ENCODE results near the gene IGLL5. TPM values are rescaled to one million over a fixed set of nuclear protein-coding genes. Genes with fewer than 3 reads are reported as not detected.

IGLL5 gene
- total and polyA plus RNA-seq, 2 of the 13 experiments (the other 11 are each of a cell fraction or from before 2014, with no cell fraction given) = not detected

Small RNA genes lying within 50 kb of the gene (microRNA-seq; reads per million reads assigned to microRNA genes)
- gene MIR5571 = not detected

Small RNA genes lying within 50 kb of the gene (small RNA-seq; reads per million reads assigned to genes)
- gene IGLC4 (ENCODE audit: insufficient read depth in 2 of 3, insufficient read length in 3 of 3, low read depth in 2 of 3, low replicate concordance in 1 of 3) (0 reads per million in 3 experiments), gene IGLC5 (ENCODE audit: insufficient read depth in 2 of 3, insufficient read length in 3 of 3, low read depth in 2 of 3, low replicate concordance in 1 of 3) (0 reads per million in 3 experiments), gene IGLJ1 (ENCODE audit: insufficient read depth in 2 of 3, insufficient read length in 3 of 3, low read depth in 2 of 3, low replicate concordance in 1 of 3) (0 reads per million in 3 experiments), gene IGLJ2 (ENCODE audit: insufficient read depth in 2 of 3, insufficient read length in 3 of 3, low read depth in 2 of 3, low replicate concordance in 1 of 3) (0 reads per million in 3 experiments), gene IGLJ3 (ENCODE audit: insufficient read depth in 2 of 3, insufficient read length in 3 of 3, low read depth in 2 of 3, low replicate concordance in 1 of 3) (0 reads per million in 3 experiments), gene IGLJ4 (ENCODE audit: insufficient read depth in 2 of 3, insufficient read length in 3 of 3, low read depth in 2 of 3, low replicate concordance in 1 of 3) (0 reads per million in 3 experiments), gene IGLJ5 (ENCODE audit: insufficient read depth in 2 of 3, insufficient read length in 3 of 3, low read depth in 2 of 3, low replicate concordance in 1 of 3) (0 reads per million in 3 experiments), gene IGLJ6 (ENCODE audit: insufficient read depth in 2 of 3, insufficient read length in 3 of 3, low read depth in 2 of 3, low replicate concordance in 1 of 3) (0 reads per million in 3 experiments), gene IGLJ7 (ENCODE audit: insufficient read depth in 2 of 3, insufficient read length in 3 of 3, low read depth in 2 of 3, low replicate concordance in 1 of 3) (0 reads per million in 3 experiments), gene IGLV2-5 (ENCODE audit: insufficient read depth in 2 of 3, insufficient read length in 3 of 3, low read depth in 2 of 3, low replicate concordance in 1 of 3) (0 reads per million in 3 experiments), gene IGLV3-2 (ENCODE audit: insufficient read depth in 2 of 3, insufficient read length in 3 of 3, low read depth in 2 of 3, low replicate concordance in 1 of 3) (0 reads per million in 3 experiments), gene IGLV3-4 (ENCODE audit: insufficient read depth in 2 of 3, insufficient read length in 3 of 3, low read depth in 2 of 3, low replicate concordance in 1 of 3) (0 reads per million in 3 experiments), gene IGLV3-6 (ENCODE audit: insufficient read depth in 2 of 3, insufficient read length in 3 of 3, low read depth in 2 of 3, low replicate concordance in 1 of 3) (0 reads per million in 3 experiments), gene IGLV3-7 (ENCODE audit: insufficient read depth in 2 of 3, insufficient read length in 3 of 3, low read depth in 2 of 3, low replicate concordance in 1 of 3) (0 reads per million in 3 experiments), gene MIR5571 (ENCODE audit: insufficient read depth in 2 of 3, insufficient read length in 3 of 3, low read depth in 2 of 3, low replicate concordance in 1 of 3) (0 reads per million in 3 experiments)

Other genes starting within 250 kb of the IGLL5 start
- gene GGTLC2, start 243.2 kb upstream of the IGLL5 start, total RNA-seq (2016; rRNA removed; fragmentation: Illumina TruSeq; extraction: Trizol) = not detected in 2 replicates
- gene GGTLC2, start 243.2 kb upstream of the IGLL5 start, polyA plus RNA-seq (2011; rRNA removed) = not detected in 2 replicates
- 22.3 and 22.8 TPM in 2 replicates for gene GNAZ, start 182.7 kb downstream of the IGLL5 start, total RNA-seq (2016; rRNA removed; fragmentation: Illumina TruSeq; extraction: Trizol)
- gene GNAZ, start 182.7 kb downstream of the IGLL5 start, polyA plus RNA-seq (2011; rRNA removed) = 11.4 and 16.2 TPM in 2 replicates